ENCODE results near the gene TKTL1. TPM values are rescaled to one million over a fixed set of nuclear protein-coding genes. Genes with fewer than 3 reads are reported as not detected.

Gene TKTL1
- total and polyA plus RNA-seq, 12 donors, result 2.6 to 14.1 (median 7.3) TPM

DNA sequence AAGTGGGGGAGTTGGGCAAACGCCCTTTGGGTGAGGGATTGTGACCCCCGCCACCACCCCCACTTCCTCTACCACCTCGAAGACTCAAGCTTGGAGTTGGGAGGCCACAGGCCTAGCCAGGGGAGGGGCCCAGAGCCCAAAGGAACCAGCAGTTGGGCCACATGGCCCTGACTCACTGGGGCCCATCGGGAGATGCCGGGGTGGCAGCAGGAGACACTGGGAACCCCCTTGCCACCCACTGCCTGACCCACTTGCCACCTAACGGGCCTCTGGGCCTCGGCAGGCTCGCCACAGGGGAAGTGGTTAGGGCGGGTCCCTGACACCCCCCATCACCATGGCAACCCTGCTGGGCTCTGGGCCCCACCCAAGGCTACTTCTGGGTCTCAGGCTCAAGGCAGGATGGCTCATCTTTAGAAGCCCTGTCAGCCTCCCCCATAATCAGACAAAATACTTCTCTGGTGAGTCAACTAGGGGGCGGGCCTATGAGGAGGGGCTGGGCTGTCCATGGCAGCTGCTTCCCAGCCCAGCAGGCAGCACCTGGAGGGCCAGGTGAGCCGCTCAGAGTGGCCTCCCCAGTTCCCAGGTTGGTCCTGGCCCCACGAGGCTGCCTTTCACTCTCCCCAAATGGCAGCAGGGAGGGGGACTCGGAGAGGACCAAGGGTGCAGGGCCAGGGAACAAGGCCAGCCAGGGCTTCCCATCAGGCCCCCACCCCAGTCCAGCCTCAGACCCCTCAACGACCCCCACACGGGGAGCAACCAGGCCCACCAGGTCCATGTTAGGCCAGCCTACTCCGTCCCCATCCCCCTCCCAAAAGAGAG lies 73.2 kb downstream of the TKTL1 start:
- H3K4me1 ChIP-seq, result peaks cover 9 to 65% (median 47%) of the 10 kb centered on the region in 9 donors
- 1% methylated on average over 10 to 14 of the region's 16 CpGs for WGBS, 2 donors
- intact Hi-C loops (cut with DNase I), result no loop called here

DNA sequence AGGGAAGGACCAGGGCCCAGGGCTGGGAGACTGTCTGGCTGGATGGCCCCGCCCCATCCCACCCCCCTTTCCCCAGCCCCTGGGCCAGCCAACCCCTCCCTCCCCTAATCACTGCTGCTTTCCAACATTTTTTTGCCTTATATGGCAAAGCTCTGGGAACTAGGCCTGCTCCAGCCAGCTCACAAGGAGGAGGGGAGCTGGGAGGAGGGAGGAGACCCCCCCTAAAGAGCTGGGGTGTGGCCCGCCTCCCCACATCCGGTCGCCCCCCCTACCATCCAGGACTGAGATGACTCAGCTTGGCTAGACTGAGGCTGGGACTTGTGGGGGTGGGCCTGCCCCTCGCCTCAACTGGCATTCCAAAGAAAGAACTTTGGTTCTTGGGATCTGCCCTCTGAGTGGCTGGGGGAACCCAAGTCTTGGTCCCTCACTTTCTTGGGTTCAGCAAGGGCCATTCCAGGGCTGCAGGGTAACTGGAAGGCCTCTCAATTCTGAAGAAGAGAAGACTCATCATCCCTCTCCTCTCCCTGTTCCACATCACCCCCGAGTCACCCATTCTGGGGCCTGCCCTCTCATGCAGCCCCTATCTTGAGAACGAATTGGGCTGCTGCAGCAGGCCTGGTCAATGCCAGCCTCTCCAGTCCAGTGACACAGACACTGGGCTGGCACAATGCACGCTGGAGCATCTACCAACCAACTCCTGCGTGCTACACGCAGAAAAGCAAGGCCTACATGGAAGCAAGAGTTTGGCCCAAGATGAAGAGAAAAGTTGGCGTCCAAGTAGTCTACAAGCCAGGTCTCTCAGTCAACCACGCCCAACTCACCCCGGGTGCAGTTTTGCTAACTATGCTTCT lies 74.1 kb downstream of the TKTL1 start:
- peak; percentile 77 to 87 for DNase-seq
- ATAC-seq, result peak; percentile 47 to 74 (median 67)
- Histone ChIP-seq H3K27ac (peak overlapping the region; percentile 85 to 100 (median 97)), H3K4me3 (peak overlapping the region; percentile 58 to 92 (median 86)), H3K4me1 (peaks cover 9 to 70% (median 51%) of the 10 kb centered on the region in 9 donors), H3K36me3 (peaks cover 0 to 37% (median 19%) of the 10 kb centered on the region in 9 donors), H3K27me3 (no peaks in the 10 kb centered on the region), H3K9me3 (peaks cover 0 to 10% (median 0%) of the 10 kb centered on the region in 11 donors)
- intact Hi-C loops (cut with DNase I), result loop anchor here in 1 of 10 donors (2.0 kb wide), 1 partner anchor 45 kb away; no protein-coding TSS in a partner anchor
- 3 to 4% methylated on average over 12 to 13 of the region's 13 CpGs for WGBS, 2 donors
- TF ChIP-seq, protein P1, sequence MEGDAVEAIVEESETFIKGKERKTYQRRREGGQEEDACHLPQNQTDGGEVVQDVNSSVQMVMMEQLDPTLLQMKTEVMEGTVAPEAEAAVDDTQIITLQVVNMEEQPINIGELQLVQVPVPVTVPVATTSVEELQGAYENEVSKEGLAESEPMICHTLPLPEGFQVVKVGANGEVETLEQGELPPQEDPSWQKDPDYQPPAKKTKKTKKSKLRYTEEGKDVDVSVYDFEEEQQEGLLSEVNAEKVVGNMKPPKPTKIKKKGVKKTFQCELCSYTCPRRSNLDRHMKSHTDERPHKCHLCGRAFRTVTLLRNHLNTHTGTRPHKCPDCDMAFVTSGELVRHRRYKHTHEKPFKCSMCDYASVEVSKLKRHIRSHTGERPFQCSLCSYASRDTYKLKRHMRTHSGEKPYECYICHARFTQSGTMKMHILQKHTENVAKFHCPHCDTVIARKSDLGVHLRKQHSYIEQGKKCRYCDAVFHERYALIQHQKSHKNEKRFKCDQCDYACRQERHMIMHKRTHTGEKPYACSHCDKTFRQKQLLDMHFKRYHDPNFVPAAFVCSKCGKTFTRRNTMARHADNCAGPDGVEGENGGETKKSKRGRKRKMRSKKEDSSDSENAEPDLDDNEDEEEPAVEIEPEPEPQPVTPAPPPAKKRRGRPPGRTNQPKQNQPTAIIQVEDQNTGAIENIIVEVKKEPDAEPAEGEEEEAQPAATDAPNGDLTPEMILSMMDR (IDR thresholded peaks at IDR 0.05), result no peak

More for the DNA sequence above, 73.2 kb downstream of the TKTL1 start:
- peak; percentile 71 to 74 for DNase-seq
- peak; percentile 12 to 60 (median 44) for ATAC-seq
- Histone ChIP-seq H3K4me3 (peak overlapping the region; percentile 46 to 92 (median 80)), H3K27ac (peak overlapping the region; percentile 85 to 100 (median 97)), H3K9me3 (peaks cover 0 to 10% (median 0%) of the 10 kb centered on the region in 11 donors), H3K27me3 (no peaks in the 10 kb centered on the region), H3K36me3 (peaks cover 0 to 45% (median 19%) of the 10 kb centered on the region in 9 donors)
- TF ChIP-seq, protein P1 (IDR thresholded peaks at IDR 0.05), result no peak

- intact Hi-C loops (cut with DNase I), result loop anchor here in 1 of 10 donors (2.0 kb wide), 1 partner anchor 46 kb away; no protein-coding TSS in a partner anchor
- 0% methylated on average over 25 to 62 of the region's 63 CpGs for WGBS, 2 donors
- Histone ChIP-seq H3K27ac (peak overlapping the region; percentile 85 to 100 (median 97)), H3K4me1 (peaks cover 9 to 62% (median 55%) of the 10 kb centered on the region in 9 donors), H3K36me3 (peaks cover 0 to 29% (median 19%) of the 10 kb centered on the region in 9 donors), H3K27me3 (no peaks in the 10 kb centered on the region), H3K9me3 (peaks cover 0 to 10% (median 0%) of the 10 kb centered on the region in 11 donors), H3K4me3 (peak overlapping the region; percentile 58 to 92 (median 86))
- ATAC-seq, result peak in 3 of 8 donors; percentile 2 to 8 (median 4)
- TF ChIP-seq, protein P1 (IDR thresholded peaks at IDR 0.05), result no peak
- peak in 1 of 2 donors; percentile 48 for DNase-seq
These were observed 74.9 kb downstream of the TKTL1 start for GRCh38 chrX:154370300-154371016.

Data from heart right ventricle (tissue), 16 donors.